Uterus (tissue), 2 donors: ENCODE data around the gene SH3RF3.

ENCODE experiments used
- CTCF ChIP-seq, 4 experiments: fragments of 200-600 bp in 2 of 4; fragments of 450-650 bp in 2 of 4; sonication (generic) in 2 of 4; IDR thresholded peaks; one replicate each; pipeline ENCODE4 v1.5.1; 2016 to 2019; ENCODE audit warnings: antibody characterized with exemption in 4 of 4, mild to moderate bottlenecking in 2 of 4, moderate library complexity in 1 of 4
- POLR2A ChIP-seq, 2 donors: fragments of 450-650 bp; IDR thresholded peaks; one replicate each; pipeline ENCODE4 v1.6.1; 2016; ENCODE audit warnings: antibody characterized with exemption in 2 of 2, mild to moderate bottlenecking in 1 of 2, moderate library complexity in 1 of 2

GRCh38 chr2:109306190-109306589 is 177.2 kb downstream of the SH3RF3 start:
- TF ChIP-seq POLR2A (IDR thresholded peaks at IDR 0.05) = no peak
- no peak for TF ChIP-seq CTCF (IDR thresholded peaks at IDR 0.05)
